HCT116 (cell line): Measurements from ENCODE around the gene LRG1. TPM values are rescaled to one million over a fixed set of nuclear protein-coding genes. Genes with fewer than 3 reads are reported as not detected.

ENCODE experiments used
- ATAC-seq: fragments of 200-7000 bp; cut with Tn5 transposase; 2 replicates; pipeline ENCODE4 v1.9.1; 2020; ENCODE audit warnings: mild to moderate bottlenecking, moderate library complexity
- BruUV-seq: library from RNA; stranded (reverse); fragments of 400-500 nt; replicated peaks from 2 replicates; lab custom pipeline; 2021; lab: Mats Ljungman, UMichigan
- CTCF ChIA-PET: fragments of 300-600 bp; sonication (Branson Sonifier 250); formaldehyde crosslinking; loops from one replicate; lab custom pipeline; 2021; ENCODE audit warnings: antibody characterized with exemption; lab: Charles Lee
- POLR2A ChIA-PET: fragments of 300-600, 350-600 bp; sonication (Branson Sonifier 250); formaldehyde crosslinking; loops from one replicate; lab custom pipeline; 2021; ENCODE audit warnings: antibody characterized with exemption; lab: Charles Lee
- RAD21 ChIA-PET, 2 experiments: fragments of 300-600 bp; sonication (Branson Sonifier 250); formaldehyde crosslinking; loops; one replicate each; lab custom pipeline; 2023; ENCODE audit warnings: low total read pairs in 2 of 2; ENCODE audit not compliant: uncharacterized antibody in 2 of 2, unreplicated experiment in 2 of 2, low non-redundant PET in 1 of 2; lab: Charles Lee
- DNase-seq: peaks from one replicate; pipeline ENCODE4 v3.0.0-alpha.2; 2010; ENCODE audit warnings: low read depth, low spot score
- H2AFZ ChIP-seq: fragments of 200-600 bp; shearing (Covaris generic), sonication (generic); 2 replicates; pipeline ENCODE4 v1.6.1; 2017; ENCODE audit warnings: low read depth, mixed run types, mixed read lengths, antibody characterized with exemption, low read length; ENCODE audit not compliant: poor library complexity, severe bottlenecking
- H3K27ac ChIP-seq: 2 replicates; pipeline ENCODE4 v1.5.1; 2012; ENCODE audit warnings: low read depth, low read length
- H3K27me3 ChIP-seq: fragments of 200-600 bp; sonication (generic); 2 replicates; pipeline ENCODE4 v1.6.1; 2016; ENCODE audit warnings: mixed run types, low read length, mixed read lengths; ENCODE audit not compliant: insufficient read depth
- H3K36me3 ChIP-seq, 2 experiments: fragments of 200-500 bp in 1 of 2; fragments of 200-600 bp in 1 of 2; sonication (Bioruptor generic) in 1 of 2; sonication (generic) in 1 of 2; 2 replicates each; pipeline versions ENCODE4 v1.5.1 to v1.6.1; 2014 to 2016; ENCODE audit warnings: low read length in 2 of 2, inconsistent platforms in 1 of 2, mixed read lengths in 1 of 2, mixed run types in 1 of 2; ENCODE audit not compliant: insufficient read depth in 2 of 2, control insufficient read depth in 1 of 2
- H3K4me1 ChIP-seq, 2 experiments: fragments of 200-600 bp in 1 of 2; sonication (generic) in 1 of 2; 2 replicates each; pipeline versions ENCODE4 v1.5.1 to v1.6.1; 2012 to 2017; ENCODE audit warnings: low read length in 2 of 2, inconsistent platforms in 1 of 2, mild to moderate bottlenecking in 1 of 2, mixed read lengths in 1 of 2, mixed run types in 1 of 2, moderate library complexity in 1 of 2; ENCODE audit not compliant: insufficient read depth in 2 of 2, control insufficient read depth in 1 of 2
- H3K4me2 ChIP-seq: fragments of 200-600 bp; sonication (generic); 2 replicates; pipeline ENCODE4 v1.6.1; 2017; ENCODE audit warnings: mixed run types, low read length, mixed read lengths
- H3K4me3 ChIP-seq, 2 experiments: fragments of 200-600 bp in 1 of 2; sonication (generic) in 1 of 2; replicated peaks in 1 of 2; 2 replicates each; pipeline ENCODE4 v1.5.1; 2011 to 2016; ENCODE audit warnings: low read length in 2 of 2, control low read depth in 1 of 2, low read depth in 1 of 2, mild to moderate bottlenecking in 1 of 2, mixed read lengths in 1 of 2, mixed run types in 1 of 2
- H3K79me2 ChIP-seq: fragments of 200-600 bp; sonication (generic); 2 replicates; pipeline ENCODE4 v1.6.1; 2017; ENCODE audit warnings: mild to moderate bottlenecking, mixed run types, low read length, moderate library complexity, mixed read lengths; ENCODE audit not compliant: insufficient read depth
- H3K9ac ChIP-seq: fragments of 200-600 bp; sonication (generic); 2 replicates; pipeline ENCODE4 v1.6.1; 2016; ENCODE audit warnings: low read length, mixed read lengths
- H3K9me2 ChIP-seq: fragments of 200-600 bp; sonication (generic), shearing (Covaris generic); 2 replicates; pipeline ENCODE4 v1.6.1; 2017; ENCODE audit warnings: mixed run types, mild to moderate bottlenecking, moderate library complexity; ENCODE audit not compliant: insufficient read depth
- H3K9me3 ChIP-seq, 2 experiments: fragments of 200-500 bp in 1 of 2; fragments of 200-600 bp in 1 of 2; sonication (Bioruptor generic) in 1 of 2; sonication (generic) in 1 of 2; 2 replicates each; pipeline ENCODE4 v1.6.1; 2014 to 2017; ENCODE audit warnings: low read length in 2 of 2, mixed read lengths in 2 of 2, inconsistent platforms in 1 of 2, low read depth in 1 of 2, mild to moderate bottlenecking in 1 of 2, mixed run types in 1 of 2, moderate library complexity in 1 of 2; ENCODE audit not compliant: control insufficient read depth in 1 of 2, insufficient read depth in 1 of 2
- H4K20me1 ChIP-seq: fragments of 200-600 bp; sonication (generic), shearing (Covaris generic); 2 replicates; pipeline ENCODE4 v1.6.1; 2017; ENCODE audit warnings: mixed run types, mild to moderate bottlenecking, moderate library complexity; ENCODE audit not compliant: insufficient read depth
- CBX3 ChIP-seq: IDR thresholded peaks from 2 replicates; pipeline ENCODE4 v1.6.1; 2012; ENCODE audit warnings: low read depth
- CEBPB ChIP-seq: IDR thresholded peaks from 2 replicates; pipeline ENCODE4 v1.6.1; 2012; ENCODE audit warnings: low read depth
- EGR1 ChIP-seq: IDR thresholded peaks from 2 replicates; pipeline ENCODE4 v1.6.1; 2012; ENCODE audit warnings: low read depth
- ELF1 ChIP-seq: IDR thresholded peaks from 2 replicates; pipeline ENCODE4 v1.6.1; 2012; ENCODE audit warnings: low read depth, borderline replicate concordance
- EZH2 ChIP-seq: fragments of 200-600 bp; sonication (generic); IDR thresholded peaks from 2 replicates; pipeline ENCODE4 v1.6.1; 2017; ENCODE audit warnings: antibody characterized with exemption, mixed run types
- FOSL1 ChIP-seq: IDR thresholded peaks from 2 replicates; pipeline ENCODE4 v1.6.1; 2012; ENCODE audit warnings: low read depth
- JUND ChIP-seq: IDR thresholded peaks from 2 replicates; pipeline ENCODE4 v1.6.1; 2012
- POLR2A ChIP-seq: IDR thresholded peaks from 2 replicates; pipeline ENCODE4 v1.7.0; 2011; ENCODE audit warnings: borderline replicate concordance; ENCODE audit not compliant: insufficient read depth, insufficient read length; ENCODE audit errors: extremely low read depth
- RAD21 ChIP-seq: IDR thresholded peaks from 2 replicates; pipeline ENCODE4 v1.6.1; 2012; ENCODE audit warnings: low read depth, mild to moderate bottlenecking
- REST ChIP-seq: IDR thresholded peaks from 2 replicates; pipeline ENCODE4 v1.6.1; 2012; ENCODE audit warnings: low read depth
- SRF ChIP-seq: IDR thresholded peaks from 2 replicates; pipeline ENCODE4 v1.6.1; 2012; ENCODE audit warnings: low read depth
- TCF7L2 ChIP-seq: IDR thresholded peaks from 2 replicates; pipeline ENCODE4 v1.7.0; 2011; ENCODE audit warnings: borderline replicate concordance, inconsistent platforms; ENCODE audit not compliant: insufficient read depth, insufficient read length; ENCODE audit errors: extremely low read depth
- YY1 ChIP-seq: IDR thresholded peaks from 2 replicates; pipeline ENCODE4 v1.6.1; 2011; ENCODE audit warnings: low read length, low read depth, moderate library complexity, mild to moderate bottlenecking; ENCODE audit not compliant: insufficient replicate concordance; ENCODE audit errors: extremely low read depth
- ZFX ChIP-seq: fragments of 450-650 bp; IDR thresholded peaks from 2 replicates; pipeline ENCODE4 v1.6.1; 2017
- intact Hi-C: fragments of 100-400 bp; cut with micrococcal nuclease; formaldehyde crosslinking; loops from 2 replicates; pipeline ENCODE4 v1.10.0; 2022
- total RNA-seq: library from RNA; stranded (reverse); gene quantifications from one replicate; pipeline ENCODE4 v1.2.1, GENCODE V29; 2021; ENCODE audit not compliant: unreplicated experiment
- TF ChIP-seq, protein P1 (sequence below): IDR thresholded peaks from 2 replicates; pipeline ENCODE4 v1.6.1; 2012
- TF ChIP-seq, protein P2 (sequence below), 3 experiments: fragments of 200-600 bp in 1 of 3; sonication (generic) in 1 of 3; IDR thresholded peaks in 2 of 3; conservative IDR thresholded peaks in 1 of 3; 2 replicates each; pipeline ENCODE4 v1.5.1; 2012 to 2017; ENCODE audit warnings: low read depth in 2 of 3, low read length in 2 of 3, antibody characterized with exemption in 1 of 3, borderline replicate concordance in 1 of 3, control low read depth in 1 of 3, mild to moderate bottlenecking in 1 of 3, mixed read lengths in 1 of 3, mixed run types in 1 of 3, moderate library complexity in 1 of 3; ENCODE audit not compliant: insufficient read depth in 1 of 3

Gene LRG1
- total RNA-seq, 1 experiment from 2014 or later: 1.3 TPM

DNA sequence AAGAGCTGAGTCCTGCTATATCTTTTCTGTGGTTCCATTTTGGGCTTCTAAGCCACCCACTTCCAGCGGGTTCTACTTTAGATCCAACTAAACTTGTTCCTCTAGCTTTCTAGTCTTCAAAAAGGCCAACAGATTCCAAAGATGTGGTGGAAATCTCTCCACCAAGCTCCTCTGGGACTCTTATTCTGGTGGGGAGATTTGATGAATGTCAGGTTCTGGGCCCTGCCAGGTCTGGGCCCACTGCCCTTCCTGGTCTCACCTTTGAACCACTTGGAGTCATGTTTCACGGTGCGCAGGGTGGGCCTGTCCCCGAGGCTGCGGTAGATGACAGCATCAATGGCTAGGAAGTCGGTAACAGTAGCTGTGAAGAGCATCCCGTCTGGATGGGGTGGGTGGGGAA lies 14.9 kb upstream of the LRG1 start (continued):
- TF ChIP-seq REST (no peak), ZFX (no peak), YY1 (no peak), POLR2A (no peak), EGR1 (no peak), ELF1 (no peak), SRF (no peak), TCF7L2 (no peak), EZH2 (no peak), JUND (no peak), FOSL1 (no peak), RAD21 (no peak)
- TF ChIP-seq, protein P1, sequence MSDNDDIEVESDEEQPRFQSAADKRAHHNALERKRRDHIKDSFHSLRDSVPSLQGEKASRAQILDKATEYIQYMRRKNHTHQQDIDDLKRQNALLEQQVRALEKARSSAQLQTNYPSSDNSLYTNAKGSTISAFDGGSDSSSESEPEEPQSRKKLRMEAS: no peak

DNA sequence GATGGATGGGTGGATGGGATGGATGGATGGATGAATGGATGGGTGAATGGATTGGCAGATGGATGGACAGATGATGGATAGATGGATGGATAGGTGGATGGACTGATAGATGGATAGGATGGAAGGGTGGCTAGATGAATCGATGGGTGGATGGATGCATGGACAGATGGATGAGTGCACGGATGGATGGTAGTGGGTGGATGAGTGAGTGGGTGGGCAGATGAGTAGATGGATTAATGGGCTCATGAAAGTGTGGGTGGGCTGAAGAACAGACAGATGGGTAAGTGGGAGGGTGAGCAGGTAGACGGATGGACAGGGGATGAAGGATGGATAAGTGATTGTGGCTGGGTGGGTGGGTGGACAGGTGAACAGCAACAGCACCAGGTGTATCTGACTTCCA lies 13.9 kb upstream of the LRG1 start:
- intact Hi-C loops: no loop called here
- Histone ChIP-seq H3K79me2 (no peaks in the 10 kb centered on the region), H3K4me2 (no peak overlapping the region), H3K9ac (no peak overlapping the region), H2AFZ (no peak overlapping the region), H3K9me2 (no peaks in the 10 kb centered on the region), H3K9me3 (no peaks in the 10 kb centered on the region), H3K4me1 (peaks cover 8 to 26% of the 10 kb centered on the region in 2 experiments), H3K4me3 (no peak overlapping the region), H3K36me3 (peaks cover 19 to 48% of the 10 kb centered on the region in 2 experiments), H3K27ac (no peak overlapping the region), H4K20me1 (no peaks in the 10 kb centered on the region), H3K27me3 (no peaks in the 10 kb centered on the region)
- ATAC-seq: no peak
- CTCF ChIA-PET: no interaction called here
- RAD21 ChIA-PET: no interaction called here
- BruUV-seq: no TSS peak
- DNase-seq: no peak
- TF ChIP-seq CEBPB: no peak
- TF ChIP-seq, protein P1: no peak
- TF ChIP-seq TCF7L2: no peak
- TF ChIP-seq FOSL1: no peak
- no peak for TF ChIP-seq EZH2
- TF ChIP-seq POLR2A: no peak
- TF ChIP-seq, protein P2, sequence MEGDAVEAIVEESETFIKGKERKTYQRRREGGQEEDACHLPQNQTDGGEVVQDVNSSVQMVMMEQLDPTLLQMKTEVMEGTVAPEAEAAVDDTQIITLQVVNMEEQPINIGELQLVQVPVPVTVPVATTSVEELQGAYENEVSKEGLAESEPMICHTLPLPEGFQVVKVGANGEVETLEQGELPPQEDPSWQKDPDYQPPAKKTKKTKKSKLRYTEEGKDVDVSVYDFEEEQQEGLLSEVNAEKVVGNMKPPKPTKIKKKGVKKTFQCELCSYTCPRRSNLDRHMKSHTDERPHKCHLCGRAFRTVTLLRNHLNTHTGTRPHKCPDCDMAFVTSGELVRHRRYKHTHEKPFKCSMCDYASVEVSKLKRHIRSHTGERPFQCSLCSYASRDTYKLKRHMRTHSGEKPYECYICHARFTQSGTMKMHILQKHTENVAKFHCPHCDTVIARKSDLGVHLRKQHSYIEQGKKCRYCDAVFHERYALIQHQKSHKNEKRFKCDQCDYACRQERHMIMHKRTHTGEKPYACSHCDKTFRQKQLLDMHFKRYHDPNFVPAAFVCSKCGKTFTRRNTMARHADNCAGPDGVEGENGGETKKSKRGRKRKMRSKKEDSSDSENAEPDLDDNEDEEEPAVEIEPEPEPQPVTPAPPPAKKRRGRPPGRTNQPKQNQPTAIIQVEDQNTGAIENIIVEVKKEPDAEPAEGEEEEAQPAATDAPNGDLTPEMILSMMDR (IDR thresholded peaks at IDR 0.05 in 2 of 3, conservative IDR thresholded peaks at IDR 0.05 in 1 of 3; ENCODE audit: borderline replicate concordance in 1 of 3, insufficient read depth in 1 of 3, low read depth in 2 of 3, low read length in 2 of 3): no peak
- TF ChIP-seq CBX3: no peak
- TF ChIP-seq REST: no peak
- TF ChIP-seq ZFX: no peak
- TF ChIP-seq JUND: no peak
- POLR2A ChIA-PET: no interaction called here
